Stimulated activated CD8-positive, alpha-beta memory T cell treated with anti-CD3 and anti-CD28 coated beads, Interleukin-12 subunit alpha, Interleukin-12 subunit beta, amount 100 ng/mL, for 24 hours (primary cell): Measurements from ENCODE around the gene INPP5E.

Experiments
- DNase-seq: peaks from one replicate; pipeline ENCODE4 v3.0.0-alpha.2; 2020; ENCODE audit errors: extremely low read depth

INPP5E gene

DNA sequence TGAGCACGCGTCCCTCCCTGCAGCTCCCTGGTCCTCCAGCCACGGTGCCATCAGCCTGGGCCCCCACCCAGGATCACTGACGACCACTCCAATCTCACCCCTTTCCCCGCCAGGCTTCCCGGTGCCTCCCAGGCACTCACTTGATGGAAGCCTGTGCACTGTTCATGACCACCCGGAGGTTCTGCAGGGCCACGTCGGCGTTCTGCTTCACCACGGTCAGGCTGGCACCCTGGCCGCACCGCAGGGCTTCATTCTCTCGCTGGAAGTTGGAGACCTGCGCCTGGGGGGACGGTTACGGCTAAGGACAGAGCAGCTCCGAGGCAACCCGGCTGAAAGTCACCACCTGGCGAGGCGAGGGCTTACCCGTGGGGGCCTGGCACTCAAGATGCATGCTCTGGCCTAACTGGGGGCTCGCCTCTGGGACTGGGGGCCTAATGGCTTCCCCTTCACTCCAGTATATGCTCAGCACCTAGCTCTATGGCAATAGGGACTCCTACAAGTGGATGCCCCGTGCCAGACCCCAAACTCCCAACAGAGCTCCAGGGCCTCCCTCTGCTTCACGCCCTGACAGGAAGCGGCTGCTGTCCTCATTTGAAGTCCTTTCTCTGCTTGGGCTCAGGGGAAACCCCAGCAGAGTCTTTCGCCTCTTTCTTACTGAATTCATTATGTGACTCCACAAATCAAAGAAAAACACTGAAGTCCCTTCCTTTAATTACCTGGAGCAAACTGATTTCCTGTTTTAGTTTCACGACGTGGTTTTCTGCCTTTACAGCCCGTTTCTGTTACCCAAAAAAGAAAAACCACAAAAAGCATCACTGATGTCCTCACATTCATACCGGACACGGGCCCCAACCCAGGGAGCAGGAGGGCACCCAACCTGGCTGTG is 35.5 kb downstream of the INPP5E start:
- no peak for DNase-seq

DNA sequence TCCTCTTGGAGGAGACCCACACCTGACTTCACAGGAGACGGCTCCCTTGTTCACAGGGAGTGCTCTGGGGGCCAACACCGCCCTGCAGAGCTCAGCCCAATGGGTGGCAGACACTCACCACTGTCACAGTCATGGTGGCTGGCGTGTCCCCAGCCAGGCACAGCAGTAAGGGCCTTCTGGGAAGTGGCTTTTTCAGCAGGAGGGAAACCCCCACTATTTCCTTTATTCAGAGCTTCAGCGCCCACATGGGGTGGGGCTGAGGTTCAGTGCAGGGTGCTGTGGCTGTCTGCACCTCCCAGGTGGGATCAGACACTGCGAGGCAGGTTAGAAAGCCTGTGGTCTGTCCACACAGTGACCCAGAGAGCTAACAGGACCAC is 36.1 kb downstream of the INPP5E start:
- DNase-seq: no peak

DNA sequence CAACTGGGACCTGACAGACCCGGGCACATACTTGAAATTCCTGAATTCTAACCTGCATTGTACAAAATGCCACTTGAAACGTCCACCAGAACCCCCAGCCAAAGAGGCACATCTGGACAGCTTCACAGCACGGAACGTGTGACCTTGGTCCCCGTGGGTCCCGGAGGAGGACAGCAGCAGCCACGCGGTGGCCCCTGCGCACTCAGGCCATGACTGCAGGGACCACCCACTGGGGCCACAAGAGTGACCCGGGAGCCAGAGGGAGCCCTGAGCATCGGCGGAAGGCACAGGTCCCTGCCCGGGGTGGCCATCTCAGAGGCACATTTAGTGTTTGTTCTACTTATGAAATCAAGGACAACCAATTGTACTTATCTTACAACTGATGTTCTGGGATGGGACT is 37.6 kb downstream of the INPP5E start:
- DNase-seq: no peak

DNA sequence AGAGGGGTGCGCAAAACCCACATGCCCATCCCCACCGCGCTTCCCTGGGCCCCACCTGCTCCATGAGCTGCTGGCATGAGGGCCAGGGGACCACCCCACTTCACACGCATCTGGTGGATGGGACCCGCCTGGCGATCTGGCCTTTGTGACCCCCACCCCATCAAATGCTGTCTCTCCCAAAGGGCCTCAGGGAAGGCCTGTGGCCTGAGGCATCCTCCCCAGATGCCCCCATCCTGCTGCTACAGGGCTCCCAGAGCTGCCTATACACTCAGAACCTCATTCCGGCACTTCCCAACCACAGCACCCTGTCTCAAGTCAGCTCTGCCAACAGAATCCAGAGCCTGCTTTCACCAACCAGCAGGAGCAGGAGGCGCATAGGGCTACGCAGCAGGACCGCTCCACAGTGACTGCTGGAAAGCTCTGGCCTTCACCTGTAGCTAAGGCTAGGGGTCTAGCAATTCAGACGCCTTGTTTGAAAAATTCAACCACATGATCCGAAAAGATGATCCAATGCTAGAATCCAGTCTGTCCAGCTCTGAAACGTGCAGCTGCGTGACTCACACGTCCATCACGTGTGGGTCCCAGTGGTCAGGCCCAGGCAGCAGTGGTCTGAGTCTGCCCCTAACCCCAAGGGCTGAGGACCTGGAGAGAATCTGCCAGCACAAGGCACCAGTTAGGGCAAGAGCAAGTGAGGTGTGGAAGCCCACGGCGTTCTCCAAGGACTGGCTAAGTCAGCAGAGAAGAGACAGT is 38.3 kb downstream of the INPP5E start:
- no peak for DNase-seq

DNA sequence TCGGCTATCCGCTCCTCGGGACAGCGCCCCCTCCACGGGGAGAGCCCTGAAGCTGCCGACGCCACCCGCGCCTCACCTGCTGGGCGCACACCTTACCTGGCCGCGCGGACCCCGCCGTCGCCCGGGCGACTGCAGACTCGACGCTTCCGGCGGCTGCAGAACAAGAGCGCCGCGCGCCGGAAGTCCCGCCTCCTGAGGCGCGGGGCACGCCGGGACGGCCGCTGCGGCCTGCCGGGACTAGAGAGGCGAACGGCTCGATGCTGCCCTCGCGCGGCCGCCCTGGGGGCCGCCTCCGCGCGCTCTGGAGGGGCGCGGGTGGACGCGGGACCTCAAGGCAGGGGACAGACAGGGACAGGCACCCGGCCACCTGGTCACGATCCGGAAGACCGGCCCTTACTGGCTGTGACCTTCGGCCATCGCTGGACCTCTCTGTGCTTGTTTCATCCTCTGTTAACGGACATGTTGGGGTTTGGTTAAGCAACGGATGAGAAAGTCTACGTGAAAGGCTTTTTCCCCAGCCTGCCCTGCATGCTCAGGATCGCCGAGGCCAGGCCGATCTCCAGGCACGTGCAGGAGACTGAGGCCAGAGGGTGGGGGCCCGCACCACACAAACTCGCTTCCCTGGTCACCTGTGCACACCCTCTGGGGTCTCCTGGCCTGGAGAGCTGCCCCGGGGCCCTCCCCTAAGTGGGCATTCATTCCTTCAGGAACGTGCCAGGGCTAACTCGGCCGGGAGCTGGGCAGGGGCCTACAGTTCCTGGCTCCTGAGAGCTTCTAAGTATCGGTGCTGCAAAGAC is 39.4 kb downstream of the INPP5E start, which contains the start of gene SNAPC4:
SNAPC4 (minus strand) TSS at position 133 of the 797 bp plus-strand sequence. CDS start 1,742 bp downstream, outside the sequence.
- peak; percentile 65 for DNase-seq

DNA sequence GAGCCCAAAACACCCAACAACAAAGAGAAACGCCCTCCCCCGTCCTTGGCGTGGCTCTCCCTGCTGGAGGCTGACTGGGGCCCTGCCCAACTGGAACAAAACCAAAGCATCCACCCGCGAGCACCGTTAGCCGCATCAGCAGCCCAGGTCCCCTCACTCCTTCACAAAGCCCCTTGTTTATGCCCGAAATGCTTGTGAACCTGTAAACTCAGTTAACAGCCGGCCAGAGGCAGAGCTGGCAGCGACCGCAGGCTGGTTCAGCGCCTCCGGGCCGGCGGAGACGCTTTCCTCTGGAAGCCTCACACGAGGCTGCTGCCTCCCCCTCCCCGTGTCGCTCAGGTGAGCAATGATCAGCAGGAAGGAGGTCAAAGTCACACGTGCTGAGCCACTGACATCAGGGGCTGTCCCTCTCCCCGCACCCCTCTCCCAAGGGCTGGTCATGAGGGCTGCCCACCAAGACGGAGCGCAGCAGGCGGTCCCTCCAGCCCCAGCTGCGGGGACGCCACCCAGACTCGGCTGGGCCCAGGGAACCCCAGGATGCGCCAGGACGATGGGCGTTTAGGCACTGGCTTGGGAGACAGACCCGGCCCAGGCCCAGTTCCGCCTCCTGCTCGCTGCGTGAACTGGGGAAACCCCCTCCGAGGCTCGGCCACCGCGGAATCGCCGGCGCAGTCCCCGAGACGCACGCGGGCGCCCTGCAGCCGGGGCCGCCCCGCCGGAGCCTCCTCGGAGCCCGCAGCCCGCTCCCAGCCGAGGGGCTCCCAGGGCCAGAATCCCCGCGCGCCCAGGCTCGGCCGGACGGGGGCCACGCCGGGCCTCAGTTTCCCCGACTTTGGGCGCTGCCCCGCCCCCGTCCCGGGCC is 40.2 kb downstream of the INPP5E start:
- no peak for DNase-seq

DNA sequence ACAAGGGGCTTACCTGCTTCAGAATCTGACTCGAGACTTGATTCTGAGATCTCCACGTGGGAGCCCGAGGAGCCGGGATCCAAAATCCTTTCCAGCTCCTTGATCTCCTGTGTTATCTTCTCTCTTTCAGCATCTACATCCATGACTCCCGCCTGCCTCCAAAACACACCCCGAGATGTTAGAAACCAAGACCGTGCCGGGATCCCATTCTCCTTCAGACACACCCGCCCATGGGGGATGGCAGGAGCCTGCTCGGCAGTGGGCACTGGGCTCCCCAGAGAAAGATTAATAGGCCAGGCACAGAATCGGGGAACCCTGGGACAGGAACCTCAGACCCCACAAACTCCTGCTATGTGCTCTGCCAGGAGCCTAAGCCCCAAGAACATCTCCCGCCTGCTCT is 41.4 kb downstream of the INPP5E start:
- no peak for DNase-seq

DNA sequence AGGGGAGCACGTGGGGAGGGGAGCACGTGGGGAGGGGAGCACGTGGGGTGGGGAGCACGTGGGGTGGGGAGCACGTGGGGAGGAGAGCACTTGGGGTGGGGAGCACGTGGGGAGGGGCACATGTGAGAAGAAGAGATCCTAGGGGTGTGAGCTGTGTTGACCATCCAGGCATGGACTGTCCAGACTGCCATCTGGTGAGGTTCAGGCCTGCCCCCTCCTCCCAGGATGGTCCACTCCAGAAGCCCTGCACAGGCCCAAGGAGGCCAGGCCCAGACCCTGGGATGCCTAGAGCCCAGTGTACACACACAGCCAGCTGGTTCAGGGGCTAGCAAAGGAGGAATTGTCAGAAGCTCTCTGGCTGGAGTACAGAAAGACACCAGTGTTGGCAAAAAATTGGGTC is 42.0 kb downstream of the INPP5E start:
- no peak for DNase-seq

DNA sequence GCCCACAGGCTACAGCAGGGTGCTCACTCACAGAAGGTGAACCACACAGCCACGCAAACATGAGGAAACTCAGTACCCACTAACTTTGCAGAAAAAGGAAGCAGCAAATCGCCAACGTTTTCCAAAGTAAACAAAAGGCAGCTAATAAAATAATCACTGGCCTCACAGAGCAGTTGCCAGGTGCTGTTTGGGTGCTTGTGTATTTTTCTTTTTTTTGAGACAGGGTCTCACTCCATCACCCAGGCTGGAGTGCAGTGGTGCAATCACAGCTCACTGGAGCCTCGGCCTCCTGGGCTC is 43.5 kb downstream of the INPP5E start:
- no peak for DNase-seq

DNA sequence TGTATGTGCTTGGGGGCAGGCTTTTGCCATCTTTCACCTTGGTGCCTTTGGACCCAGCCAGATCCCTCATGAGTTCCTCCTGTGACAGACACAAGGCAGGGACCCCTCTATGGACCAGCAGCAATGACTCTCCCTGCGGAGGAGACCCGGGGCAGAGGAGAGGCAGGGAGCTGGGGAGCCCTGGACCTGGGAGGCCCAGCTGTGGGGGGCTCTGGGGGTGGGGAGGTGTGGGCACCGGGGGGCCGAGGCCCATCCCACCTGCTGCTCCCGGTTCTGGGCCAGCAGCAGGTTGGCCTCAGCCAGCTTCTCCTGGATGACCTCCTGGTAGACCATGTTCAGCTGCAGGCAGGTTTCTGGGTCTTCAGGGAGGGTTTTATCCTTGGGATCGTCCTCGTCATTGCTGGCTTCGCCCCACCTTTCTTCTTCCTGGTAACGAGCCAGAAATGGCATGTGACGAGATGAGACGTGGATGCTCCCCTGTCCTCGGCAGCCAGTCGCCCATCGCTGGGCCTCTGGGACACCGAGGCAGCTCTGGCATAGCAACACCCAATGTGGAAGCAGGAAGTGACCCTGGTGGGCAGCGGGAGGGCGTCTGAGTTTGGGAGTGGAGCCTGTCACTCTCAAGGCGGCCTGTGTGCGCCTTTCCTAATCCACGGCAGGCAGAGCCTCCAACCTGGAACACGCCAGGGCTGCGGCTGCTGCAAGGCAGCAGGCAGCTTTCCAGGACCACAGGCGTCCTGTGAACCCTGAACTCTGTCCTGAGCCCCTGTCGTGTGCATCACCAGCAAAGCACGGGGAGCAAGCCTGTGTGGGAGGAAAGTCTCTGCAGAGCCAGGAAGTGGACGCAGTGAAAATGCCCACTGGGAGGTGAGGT is 44.1 kb downstream of the INPP5E start:
- no peak for DNase-seq

DNA sequence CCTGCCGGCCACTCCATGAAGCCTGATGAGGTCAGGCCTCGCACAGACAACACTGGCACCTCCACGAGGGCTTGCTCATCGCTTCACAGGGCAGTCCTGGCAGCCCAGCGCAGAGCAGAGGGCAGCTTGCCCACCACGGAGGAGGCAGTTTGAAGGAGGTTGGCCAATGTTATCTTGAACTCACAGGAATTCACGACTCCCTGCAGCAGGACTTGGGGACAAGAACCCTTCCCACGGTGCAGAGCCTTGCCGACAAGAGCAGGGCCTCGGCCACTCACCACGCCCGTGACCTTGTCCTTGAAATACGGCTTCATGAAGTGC is 44.7 kb downstream of the INPP5E start:
- no peak for DNase-seq

DNA sequence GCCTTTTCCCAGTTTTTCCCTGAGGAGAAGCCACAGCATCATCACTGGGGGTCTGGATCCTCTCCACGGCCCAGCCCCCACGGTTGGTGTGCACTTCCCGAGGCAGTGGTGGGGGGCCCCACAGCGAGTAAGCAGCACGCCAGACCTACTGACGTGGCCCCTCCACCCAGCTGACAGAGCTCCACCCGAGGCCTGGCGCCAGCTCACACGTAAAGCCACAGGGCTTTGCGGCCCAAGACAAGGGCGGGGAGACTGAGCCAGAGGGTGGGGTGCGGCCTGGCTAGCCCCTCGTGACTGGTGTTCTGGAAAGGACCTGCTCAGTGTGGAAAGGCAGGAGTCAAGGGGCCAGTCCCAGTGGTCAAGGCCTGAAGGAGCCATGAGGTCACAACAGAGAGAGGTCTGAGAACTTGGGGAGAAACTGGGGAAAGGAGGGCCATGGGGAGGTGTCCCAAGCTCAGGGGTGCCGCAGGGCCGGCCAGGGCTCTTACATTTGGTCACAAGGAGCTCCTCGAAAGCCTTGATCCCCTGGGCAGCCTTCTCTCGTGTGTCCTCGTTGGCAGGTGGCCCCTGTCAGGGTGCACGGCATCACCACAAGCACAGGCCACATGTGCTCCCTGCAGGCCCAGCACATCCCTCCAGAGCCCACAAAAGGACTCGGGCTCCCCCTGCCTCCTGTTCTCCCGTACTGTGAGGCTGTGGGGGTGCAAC is 45.2 kb downstream of the INPP5E start:
- no peak for DNase-seq

DNA sequence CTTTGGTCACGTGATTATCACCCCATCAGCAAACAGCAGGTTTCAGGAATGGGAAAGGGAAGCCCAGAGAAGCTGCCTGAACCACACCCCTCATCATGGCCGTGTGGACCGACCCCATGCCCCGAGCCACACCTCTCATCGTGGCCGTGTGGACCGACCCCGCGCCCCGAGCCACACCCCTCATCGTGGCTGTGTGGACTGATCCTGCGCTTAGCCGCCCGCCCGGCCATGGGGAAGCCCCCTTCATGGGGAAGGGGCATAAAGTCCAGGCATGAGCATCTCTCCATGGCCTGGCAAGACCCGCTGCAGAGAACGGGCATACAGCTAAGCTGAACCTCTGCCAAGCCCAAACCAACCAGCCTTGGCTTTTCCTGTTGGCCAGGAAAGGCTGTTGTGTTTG is 46.1 kb downstream of the INPP5E start:
- no peak for DNase-seq

DNA sequence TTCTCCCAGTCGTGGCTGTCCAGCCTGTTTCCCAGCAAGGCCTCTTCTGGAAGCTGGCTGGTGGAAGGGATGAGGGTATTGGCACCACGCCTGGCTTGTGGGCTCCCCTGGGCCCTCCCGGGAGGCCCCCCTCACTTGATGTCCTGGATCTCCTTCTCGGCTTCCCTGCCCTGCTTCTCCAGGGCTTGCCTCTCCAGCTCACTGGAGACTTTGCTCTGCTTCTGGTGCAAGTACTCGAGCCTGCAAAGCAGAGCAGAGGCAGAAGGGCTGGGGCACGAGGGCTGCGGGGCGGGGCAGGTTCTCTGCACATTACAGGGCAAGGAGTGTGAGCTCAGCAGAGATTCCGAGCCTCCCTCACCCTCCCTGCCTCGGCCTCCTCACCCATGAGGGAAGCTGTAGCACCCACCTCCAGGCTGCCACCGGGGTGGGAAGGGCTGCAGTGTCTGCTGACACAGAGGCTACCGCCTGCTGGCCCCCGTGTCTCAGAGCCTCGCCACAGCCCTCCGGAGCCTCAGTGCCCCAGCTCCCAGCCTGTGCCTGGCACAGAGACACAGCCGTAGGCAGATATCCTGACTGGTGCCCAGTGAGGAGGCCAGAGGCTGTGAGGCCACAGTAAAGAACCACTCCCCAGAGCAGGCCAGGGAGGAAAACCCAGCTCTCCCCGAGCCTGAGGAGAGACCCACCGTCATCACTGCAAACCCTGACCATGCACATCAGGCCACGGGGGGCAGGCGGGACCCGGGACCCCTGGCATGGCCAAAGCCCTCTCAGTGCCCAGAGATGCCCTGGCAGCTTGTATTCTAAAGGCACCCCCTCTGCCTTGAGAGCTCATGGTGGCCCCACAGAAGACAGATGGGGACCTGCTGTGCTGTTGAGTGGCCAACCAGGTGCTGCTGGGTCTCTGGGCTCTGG is 46.9 kb downstream of the INPP5E start:
- no peak for DNase-seq

DNA sequence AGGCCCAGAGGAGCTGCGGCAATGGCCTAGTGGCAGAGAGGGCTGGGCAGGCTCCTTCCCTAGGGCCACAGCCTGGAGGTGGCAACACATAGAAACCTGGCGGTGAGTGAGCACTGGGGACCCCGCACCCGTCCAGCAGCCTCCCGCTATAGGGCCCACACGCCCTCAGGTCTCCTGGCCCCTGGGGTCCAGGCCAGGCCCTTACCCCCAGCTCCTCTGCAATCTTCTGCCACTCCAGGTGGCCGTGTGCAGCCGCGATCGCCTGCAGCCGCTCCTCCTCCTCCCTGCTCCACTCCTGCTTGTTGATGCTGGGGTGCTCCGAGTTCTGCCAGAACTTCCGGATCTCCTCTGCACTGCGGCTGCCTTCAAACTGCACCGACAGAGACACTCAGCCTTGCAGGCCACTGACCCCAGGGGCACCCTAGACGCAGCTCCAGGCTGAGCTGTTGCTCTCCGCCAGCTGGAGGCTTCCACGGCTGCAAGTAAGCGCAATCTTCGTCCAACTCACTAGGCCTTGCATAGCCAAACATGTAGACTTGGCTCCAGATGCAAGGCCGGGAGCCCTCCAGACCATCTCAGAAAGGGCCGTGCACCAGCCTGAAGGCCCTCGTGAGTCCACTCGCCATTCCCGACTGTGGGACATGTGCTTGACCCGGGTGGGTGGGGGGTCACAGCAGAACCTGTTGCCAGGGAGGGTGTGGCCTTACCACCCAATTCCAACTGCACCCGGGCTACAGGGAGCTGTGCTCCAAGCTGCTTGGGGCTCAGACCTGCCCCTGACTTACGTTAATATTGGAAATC is 47.7 kb downstream of the INPP5E start:
- DNase-seq: no peak

DNA sequence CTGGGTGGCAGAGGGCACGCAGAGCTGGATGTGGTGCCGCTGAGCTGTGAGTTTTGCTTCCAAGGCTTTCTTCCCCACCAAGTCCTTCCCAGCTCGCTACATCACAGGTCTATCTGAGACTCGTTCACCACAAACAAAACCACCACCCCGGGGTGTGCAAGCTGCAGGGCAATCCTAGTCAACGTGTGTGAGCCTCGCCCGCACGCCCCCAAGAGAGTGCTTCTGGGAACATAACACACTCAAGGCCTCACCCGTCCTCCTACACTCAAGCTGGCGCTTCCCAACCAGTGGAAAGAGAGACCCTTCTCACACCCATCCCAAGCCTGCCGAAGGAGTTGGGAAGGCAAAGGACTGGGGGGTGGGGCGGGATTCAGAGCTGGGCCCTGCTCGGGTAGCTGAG is 50.2 kb downstream of the INPP5E start:
- DNase-seq: no peak

DNA sequence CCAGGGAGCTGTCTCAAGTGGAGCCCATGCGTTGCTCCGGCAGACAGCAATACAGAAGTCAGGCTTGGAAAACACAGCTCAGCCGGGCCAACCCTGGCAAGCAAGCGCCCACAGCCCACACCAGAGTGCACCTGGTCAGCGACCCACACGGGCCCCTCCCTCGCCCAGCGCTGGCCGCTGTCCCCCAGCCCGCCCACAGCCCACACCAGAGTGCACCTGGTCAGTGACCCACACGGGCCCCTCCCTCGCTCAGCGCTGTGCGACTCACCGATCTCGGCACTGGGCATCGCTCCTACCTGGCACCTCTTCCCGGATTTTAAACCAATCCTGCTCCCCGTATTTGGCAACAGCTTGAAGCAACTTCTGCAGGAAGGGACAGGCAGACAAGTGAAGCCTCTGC is 52.4 kb downstream of the INPP5E start:
- no peak for DNase-seq

DNA sequence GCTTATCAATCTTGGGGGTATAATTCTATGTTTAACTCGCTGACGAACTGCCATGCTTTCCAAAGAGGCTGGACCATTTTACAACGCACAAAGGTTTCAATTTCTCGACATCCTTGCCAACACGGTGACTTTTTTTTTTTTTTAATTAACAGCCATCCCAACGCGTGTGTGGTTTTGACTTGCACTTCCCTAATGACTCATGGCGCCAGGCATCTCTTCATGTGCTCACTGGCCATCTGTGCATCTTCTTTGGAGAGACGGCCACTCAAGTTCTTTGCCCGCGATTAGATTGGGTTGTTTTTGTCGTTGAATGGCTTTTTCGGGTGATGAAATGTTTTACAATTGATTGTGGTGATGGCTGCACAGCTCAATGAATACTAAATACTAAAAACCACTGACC is 53.6 kb downstream of the INPP5E start:
- DNase-seq: no peak
